T-helper 9 cell (primary cell): ENCODE data around the gene SRGAP1.
"Not testable (repeated sequence)": the region's sequence is repeated elsewhere in the genome, so short reads cannot be mapped to it uniquely, and the experiment has no call there.

ENCODE experiments used
- DNase-seq: peaks from one replicate; pipeline ENCODE4 v3.0.0-alpha.2; 2020

The SRGAP1 gene

GRCh38 chr12:64058541-64059265, 214.2 kb downstream of the SRGAP1 start:
- DNase-seq = no peak

GRCh38 chr12:64059685-64060084, 215.2 kb downstream of the SRGAP1 start:
- DNase-seq = no peak

GRCh38 chr12:64061868-64062375, 217.4 kb downstream of the SRGAP1 start:
- DNase-seq = no peak

GRCh38 chr12:64063121-64063520, 218.6 kb downstream of the SRGAP1 start:
- no peak for DNase-seq

GRCh38 chr12:64064240-64064639, 219.7 kb downstream of the SRGAP1 start:
- DNase-seq = no peak

GRCh38 chr12:64064706-64065105, 220.2 kb downstream of the SRGAP1 start:
- DNase-seq = no peak

GRCh38 chr12:64065881-64066451, 221.5 kb downstream of the SRGAP1 start:
- no peak for DNase-seq

GRCh38 chr12:64066776-64067175, 222.3 kb downstream of the SRGAP1 start:
- DNase-seq = no peak

- no peak for DNase-seq
Measured at GRCh38 chr12:64070454-64070853, 226.0 kb downstream of the SRGAP1 start.

GRCh38 chr12:64072916-64073575, 228.5 kb downstream of the SRGAP1 start:
- no peak for DNase-seq

- not testable (repeated sequence) for DNase-seq
Measured at GRCh38 chr12:64076565-64076964, 232.1 kb downstream of the SRGAP1 start.

- no peak for DNase-seq
Measured at GRCh38 chr12:64077922-64078321, 233.4 kb downstream of the SRGAP1 start.

- no peak for DNase-seq
Measured at GRCh38 chr12:64080319-64081007, 236.0 kb downstream of the SRGAP1 start.

- no peak for DNase-seq
Measured at GRCh38 chr12:64081008-64081404, 236.5 kb downstream of the SRGAP1 start.

- DNase-seq = no peak
Measured at GRCh38 chr12:64082116-64082515, 237.6 kb downstream of the SRGAP1 start.

GRCh38 chr12:64082866-64083268, 238.4 kb downstream of the SRGAP1 start:
- no peak for DNase-seq

GRCh38 chr12:64083285-64084210, 239.0 kb downstream of the SRGAP1 start:
- DNase-seq = no peak

GRCh38 chr12:64085154-64085553, 240.7 kb downstream of the SRGAP1 start:
- no peak for DNase-seq

- no peak for DNase-seq
Measured at GRCh38 chr12:64085996-64086395, 241.5 kb downstream of the SRGAP1 start.

GRCh38 chr12:64086946-64087345, 242.4 kb downstream of the SRGAP1 start:
- DNase-seq = no peak

- DNase-seq = no peak
Measured at GRCh38 chr12:64087761-64088160, 243.3 kb downstream of the SRGAP1 start.
